Epithelial cell of prostate (primary cell): Measurements from ENCODE around the gene OAS3.
"Not testable (repeated sequence)": the region's sequence is repeated elsewhere in the genome, so short reads cannot be mapped to it uniquely, and the experiment has no call there.

Source experiments
- DNase-seq: peaks from one replicate; pipeline ENCODE4 v3.0.0-alpha.2; 2011; ENCODE audit warnings: low read depth, low spot score
- H3K27ac ChIP-seq: fragments of 450-650 bp; 2 replicates; pipeline ENCODE4 v1.5.1; 2017; ENCODE audit warnings: mild to moderate bottlenecking

Gene OAS3

GRCh38 chr12:112977641-112978040, 39.4 kb downstream of the OAS3 start:
- no peak for DNase-seq
- H3K27ac ChIP-seq: peak overlapping the region; percentile 39

- DNase-seq: peak; percentile 70
- peak within 1 kb of the TSS; percentile 39 for H3K27ac ChIP-seq
These were observed 40.1 kb downstream of the OAS3 start, which contains the start of gene OAS2 for GRCh38 chr12:112978163-112979040. Gene OAS2, plus strand, starts transcription at chr12:112978519. Its CDS starts 90 bp downstream, at chr12:112978609.

- DNase-seq: no peak
- peak overlapping the region; percentile 39 for H3K27ac ChIP-seq
These were observed 40.9 kb downstream of the OAS3 start for GRCh38 chr12:112979041-112979680.

GRCh38 chr12:112980491-112981158, 42.4 kb downstream of the OAS3 start:
- no peak for DNase-seq
- H3K27ac ChIP-seq: no peak overlapping the region

- peak; percentile 31 for DNase-seq
These were observed 47.5 kb downstream of the OAS3 start for GRCh38 chr12:112985642-112986290.

GRCh38 chr12:112986291-112986800, 48.1 kb downstream of the OAS3 start:
- no peak for DNase-seq
- H3K27ac ChIP-seq: no peak overlapping the region

More at GRCh38 chr12:112985642-112986290, 47.5 kb downstream of the OAS3 start:
- H3K27ac ChIP-seq: no peak overlapping the region

DNA sequence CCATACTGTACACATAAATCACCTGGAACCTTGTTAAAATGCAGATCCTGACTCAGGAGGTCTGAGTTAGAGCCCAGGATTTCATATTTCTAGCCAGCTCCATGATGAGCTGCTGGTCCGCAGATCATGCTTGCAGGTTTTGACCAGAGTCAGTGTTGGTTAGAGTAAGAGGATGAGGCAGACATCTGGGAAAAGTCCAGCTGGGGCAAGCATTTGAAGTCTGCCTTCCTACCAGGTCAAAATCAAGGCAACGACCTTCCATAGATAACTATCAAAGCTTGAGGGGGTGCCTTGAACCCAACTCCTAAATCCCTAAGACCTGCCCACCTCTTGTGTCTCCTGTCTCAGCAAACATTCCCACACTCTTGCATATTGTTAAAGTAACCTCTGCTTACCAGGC, 49.3 kb downstream of the OAS3 start:
- no peak for DNase-seq
- H3K27ac ChIP-seq: no peak overlapping the region

DNA sequence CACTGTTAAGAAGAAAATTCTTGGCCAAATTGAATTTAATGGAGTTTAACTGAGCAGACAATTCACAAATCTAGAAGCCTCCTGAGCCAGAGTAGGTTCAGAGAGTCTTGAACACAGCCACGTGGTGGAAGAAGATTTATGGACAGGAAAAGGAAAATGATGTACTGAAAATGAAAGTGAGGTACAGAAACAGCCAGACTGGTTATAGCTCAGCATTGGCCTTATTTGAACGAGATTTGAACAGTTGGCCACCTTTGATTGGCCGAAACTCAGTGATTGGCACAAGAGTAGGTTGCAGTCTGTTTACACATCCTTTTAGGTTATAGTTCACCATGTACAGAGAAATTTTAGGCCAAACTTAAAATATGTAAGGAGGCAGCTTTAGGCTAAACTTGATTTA, 50.0 kb downstream of the OAS3 start:
- DNase-seq: no peak
- H3K27ac ChIP-seq: no peak overlapping the region

DNA sequence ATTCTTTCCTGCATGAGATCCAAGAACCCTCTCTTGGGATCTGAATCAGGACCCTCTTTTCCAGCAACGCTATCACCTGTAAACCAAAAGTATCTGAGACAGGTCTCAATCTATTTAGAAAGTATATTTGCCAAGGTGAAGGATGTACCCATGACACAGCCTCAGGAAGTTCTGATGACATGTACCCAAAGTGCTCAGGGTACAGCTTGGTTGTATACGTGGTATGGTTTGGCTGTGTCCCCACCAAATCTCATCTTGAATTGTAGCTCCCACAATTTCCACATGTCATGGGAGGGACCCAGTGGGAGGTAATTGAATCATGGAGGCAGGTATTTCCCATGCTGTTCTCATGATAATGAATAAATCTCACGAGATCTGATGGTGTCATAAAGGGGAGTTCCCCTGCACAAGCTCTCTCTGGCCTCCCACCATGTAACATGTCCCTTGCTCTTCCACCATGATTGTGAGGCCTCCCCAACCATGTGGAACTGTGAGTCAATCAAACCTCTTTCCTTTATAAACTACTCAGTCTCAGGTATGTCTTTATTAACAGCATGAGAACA, 50.6 kb downstream of the OAS3 start:
- H3K27ac ChIP-seq, DNase-seq: not testable (repeated sequence)

GRCh38 chr12:112989806-112990205, 51.5 kb downstream of the OAS3 start:
- DNase-seq: no peak
- H3K27ac ChIP-seq: no peak overlapping the region

DNA sequence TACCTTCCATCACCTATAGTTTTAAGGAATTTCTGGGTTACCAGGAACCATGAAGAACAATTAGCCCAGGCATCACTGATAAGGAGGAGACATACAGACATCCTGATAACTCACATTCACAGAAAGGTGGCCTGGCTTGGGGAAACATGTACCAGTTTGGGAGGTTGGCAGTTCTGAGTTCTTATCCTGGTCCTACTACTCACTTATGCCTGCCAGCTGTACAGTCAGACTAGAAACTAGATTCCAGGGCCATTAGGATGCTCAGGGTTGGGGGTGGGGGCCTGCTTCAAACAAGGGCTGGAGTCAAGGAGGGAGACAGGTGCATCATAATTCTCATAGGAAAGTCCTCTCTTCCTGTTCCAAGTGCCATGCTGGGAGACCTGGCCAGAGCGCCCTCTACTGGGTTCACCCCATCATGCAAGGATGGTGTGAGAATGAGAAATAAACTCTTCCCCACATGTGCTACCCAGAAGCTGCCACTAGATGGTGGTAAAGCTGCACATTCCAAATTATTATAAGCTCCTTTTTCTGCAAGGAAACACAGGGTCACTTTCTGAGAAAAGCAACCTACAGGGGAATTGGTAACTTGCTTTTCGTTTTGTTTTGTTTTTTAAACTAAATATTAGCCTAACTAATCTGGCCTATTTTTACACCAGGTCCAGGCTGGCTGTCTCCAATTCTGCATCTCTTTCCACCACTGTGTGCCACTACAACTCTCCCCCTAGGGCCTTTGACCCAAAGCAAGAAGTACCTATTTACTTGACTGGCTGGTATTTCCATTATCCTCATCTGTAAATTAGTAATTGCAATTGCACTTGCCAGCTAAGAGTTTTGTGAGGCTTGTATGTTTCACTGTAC, 54.5 kb downstream of the OAS3 start:
- DNase-seq: no peak
- H3K27ac ChIP-seq: no peak overlapping the region

GRCh38 chr12:112995008-112995407, 56.7 kb downstream of the OAS3 start:
- no peak overlapping the region for H3K27ac ChIP-seq
- DNase-seq: no peak

- no peak overlapping the region for H3K27ac ChIP-seq
- DNase-seq: no peak
These were observed 58.2 kb downstream of the OAS3 start for GRCh38 chr12:112996501-112996900.

DNA sequence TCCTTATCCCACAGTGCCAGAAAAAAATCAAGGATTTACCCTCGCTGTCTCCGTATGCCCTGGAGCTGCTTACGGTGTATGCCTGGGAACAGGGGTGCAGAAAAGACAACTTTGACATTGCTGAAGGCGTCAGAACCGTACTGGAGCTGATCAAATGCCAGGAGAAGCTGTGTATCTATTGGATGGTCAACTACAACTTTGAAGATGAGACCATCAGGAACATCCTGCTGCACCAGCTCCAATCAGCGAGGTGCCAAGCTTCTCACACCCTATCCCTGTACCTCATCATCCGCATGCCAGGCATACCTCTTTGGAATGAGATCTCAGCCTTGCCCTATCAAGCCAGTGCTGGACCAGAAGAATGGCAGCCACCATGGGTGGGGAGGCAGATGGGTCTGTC, 59.2 kb downstream of the OAS3 start:
- DNase-seq: no peak
- no peak overlapping the region for H3K27ac ChIP-seq

DNA sequence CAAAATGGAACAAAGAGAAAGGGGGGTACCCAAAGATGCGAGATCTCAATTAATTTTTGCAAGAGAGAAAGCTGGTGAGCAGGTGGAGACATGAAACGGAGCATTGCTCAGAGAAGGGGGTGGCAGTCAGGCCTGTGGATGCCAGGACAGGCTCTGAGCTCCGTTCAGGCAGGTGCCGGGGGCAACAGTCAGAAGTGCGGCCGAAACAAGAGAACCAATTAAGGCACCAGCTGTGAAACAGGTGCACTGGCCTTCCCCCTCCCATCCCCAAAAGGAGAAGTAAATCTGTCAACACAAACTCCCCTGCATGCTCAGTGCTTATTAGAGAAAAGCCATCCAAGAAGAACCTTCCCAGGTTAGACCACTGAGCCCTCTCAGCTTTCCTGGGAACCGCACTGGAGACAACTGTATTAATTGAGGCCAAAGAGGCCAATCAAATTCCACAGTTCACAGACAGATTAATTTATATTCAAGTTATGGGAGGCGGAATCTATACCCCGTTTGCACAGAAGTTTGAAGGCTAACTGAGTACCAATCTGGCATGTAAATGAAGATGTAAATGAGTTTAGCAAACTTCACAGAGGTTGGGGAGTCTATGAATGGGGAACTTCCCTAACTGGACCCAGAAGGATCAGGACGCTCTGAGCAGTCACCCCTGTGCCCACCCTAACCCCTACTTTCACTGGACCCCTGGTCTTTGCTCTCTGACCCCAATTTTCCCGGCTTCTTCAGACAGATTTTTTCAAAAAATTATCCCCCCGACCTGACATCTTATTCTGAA, 60.9 kb downstream of the OAS3 start:
- H3K27ac ChIP-seq: no peak overlapping the region
- no peak for DNase-seq

DNA sequence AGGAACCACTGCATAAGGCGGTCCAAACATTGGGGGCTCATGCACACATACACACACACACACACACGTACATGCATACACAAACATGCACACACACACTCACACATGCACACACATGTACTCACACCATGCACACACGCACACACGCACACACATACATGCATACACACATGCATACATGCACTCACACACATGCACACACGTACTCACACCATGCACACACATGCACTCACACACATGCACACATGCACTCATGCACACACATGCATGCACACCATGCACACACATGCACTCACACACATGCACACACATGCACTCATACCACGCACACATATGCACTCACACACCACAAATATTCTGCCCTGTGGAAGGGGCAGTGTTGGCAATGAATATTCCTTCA, 62.2 kb downstream of the OAS3 start:
- H3K27ac ChIP-seq: no peak overlapping the region
- DNase-seq: no peak

DNA sequence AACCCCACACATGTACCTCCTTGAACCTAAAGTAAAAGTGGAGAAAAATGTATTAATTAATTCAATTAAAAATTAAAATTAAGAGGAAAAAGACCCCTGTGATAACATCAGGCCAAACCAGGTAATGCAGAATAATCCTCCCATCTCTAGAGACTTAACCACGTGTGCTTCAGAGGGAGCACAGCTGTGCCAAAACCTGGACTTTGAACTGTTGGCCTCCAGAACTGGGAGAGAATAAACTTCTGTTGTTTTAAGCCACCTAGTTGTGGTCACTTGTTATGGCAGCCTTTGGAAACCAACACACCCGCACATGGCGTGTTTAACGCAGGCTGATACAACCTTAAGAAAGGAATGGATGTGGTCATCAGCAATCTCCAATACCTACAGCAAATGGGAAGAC, 63.9 kb downstream of the OAS3 start:
- no peak for DNase-seq
- H3K27ac ChIP-seq: no peak overlapping the region

- DNase-seq: no peak
- no peak overlapping the region for H3K27ac ChIP-seq
These were observed 64.4 kb downstream of the OAS3 start for GRCh38 chr12:113002676-113003075.
